SHP77 treated with DMSO at 0.1 percent for 48 hours (cell line): ENCODE results near the gene RFX8.

ENCODE experiments used
- DNase-seq: peaks from one replicate; lab custom pipeline; 2025; lab: John Stamatoyannopoulos, UW

Gene RFX8

GRCh38 chr2:101348883-101349282 lies 126.0 kb downstream of the RFX8 start:
- DNase-seq = no peak
